Adrenal gland (tissue), 5 donors: Measurements from ENCODE around the gene ENPP7.

Experiments used
- CTCF ChIP-seq, 6 experiments: fragments of 450-650 bp in 4 of 6; fragments of 200-600 bp in 2 of 6; sonication (generic) in 1 of 6; IDR thresholded peaks; 1 replicate in 5 of 6; 2 replicates in 1 of 6; pipeline versions ENCODE4 v1.5.1 to v1.8.0; 2016 to 2021; ENCODE audit warnings: antibody characterized with exemption in 6 of 6, mild to moderate bottlenecking in 2 of 6, moderate library complexity in 1 of 6
- POLR2A ChIP-seq, 2 donors: fragments of 450-650 bp; IDR thresholded peaks; one replicate each; pipeline ENCODE4 v1.6.1; 2017; ENCODE audit warnings: antibody characterized with exemption in 2 of 2, mild to moderate bottlenecking in 2 of 2, moderate library complexity in 1 of 2
- donor health status: DM: no; HTN: no; CAD: no.

- TF ChIP-seq CTCF (IDR thresholded peaks at IDR 0.05) (no peak), POLR2A (IDR thresholded peaks at IDR 0.05) (no peak)
Observed at GRCh38 chr17:79732254-79732653, 1.5 kb downstream of the ENPP7 start.
